SIG-M5 treated with dmso at 0.1 percent for 504 hours (cell line): ENCODE results near the gene OLIG1.

Source experiments
- DNase-seq: peaks from one replicate; lab custom pipeline; 2025; ENCODE audit not compliant: unreplicated experiment; lab: John Stamatoyannopoulos, UW

Gene OLIG1

DNA sequence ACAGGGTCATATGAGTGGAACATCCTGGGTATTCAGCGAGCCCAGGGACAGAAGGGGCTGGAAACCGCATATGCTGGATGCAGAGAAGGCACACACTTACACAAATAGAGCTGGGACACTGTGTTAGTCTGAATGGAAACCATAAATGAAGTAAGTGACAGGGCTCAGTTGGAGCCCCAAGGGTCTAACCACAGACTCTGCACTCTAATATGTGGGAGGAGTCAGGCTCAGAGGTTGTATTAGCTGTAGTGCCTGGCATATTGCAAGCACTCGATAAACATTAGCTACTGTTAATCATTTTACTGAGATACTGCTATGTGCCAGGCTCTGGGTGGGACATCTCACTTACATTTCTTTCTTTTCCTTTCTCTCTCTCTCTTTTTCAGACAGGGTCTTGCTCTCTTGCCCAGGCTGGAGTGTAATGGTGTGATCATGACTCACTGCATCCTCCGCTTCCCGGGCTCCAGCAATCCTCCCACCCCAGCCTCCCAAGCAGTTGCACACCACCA is 6.5 kb upstream of the OLIG1 start:
- DNase-seq: peak; percentile 8

- DNase-seq: no peak
These were observed 5.9 kb upstream of the OLIG1 start for GRCh38 chr21:33063907-33064622.

- DNase-seq: no peak
These were observed 5.1 kb upstream of the OLIG1 start for GRCh38 chr21:33064623-33065390.

DNA sequence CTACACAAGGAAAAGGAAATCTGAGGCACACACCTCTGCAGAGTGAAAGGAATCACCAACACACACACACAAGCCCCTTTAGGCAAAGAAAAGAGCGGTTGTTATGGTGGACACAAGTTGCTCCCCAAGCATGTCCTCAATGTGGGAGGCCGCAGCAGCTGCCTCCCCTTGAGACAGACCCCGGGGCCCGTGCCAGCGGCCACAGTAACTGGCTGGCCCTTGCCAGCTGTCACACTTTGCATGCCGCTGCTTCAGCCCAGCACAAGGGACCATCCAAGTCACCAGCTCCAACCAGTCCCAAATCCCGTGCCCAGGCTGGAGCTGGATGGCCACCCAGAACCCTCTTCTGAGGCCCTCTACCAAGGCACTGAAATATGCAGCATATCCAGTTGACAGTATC is 2.9 kb upstream of the OLIG1 start:
- no peak for DNase-seq

GRCh38 chr21:33067457-33067856 is 2.5 kb upstream of the OLIG1 start:
- DNase-seq: peak; percentile 89

DNA sequence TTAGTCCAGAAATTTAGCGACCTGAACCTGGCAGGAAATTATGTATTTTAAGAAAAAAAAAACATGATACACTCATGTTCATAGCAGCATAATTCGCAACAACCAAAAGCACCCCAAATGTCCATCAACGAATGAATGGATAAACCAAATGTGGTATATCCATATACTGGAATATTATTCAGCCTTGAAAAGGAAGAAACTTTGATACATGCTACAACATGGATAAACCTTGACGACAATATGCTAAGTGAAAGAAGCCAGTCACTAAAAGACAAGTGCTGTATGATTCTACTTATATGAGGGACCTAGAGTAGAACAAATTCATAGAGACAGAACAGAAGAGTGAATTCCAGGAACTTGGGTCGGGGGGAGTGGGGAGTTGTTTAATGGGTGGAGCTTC is 698 bp upstream of the OLIG1 start:
- no peak for DNase-seq

DNA sequence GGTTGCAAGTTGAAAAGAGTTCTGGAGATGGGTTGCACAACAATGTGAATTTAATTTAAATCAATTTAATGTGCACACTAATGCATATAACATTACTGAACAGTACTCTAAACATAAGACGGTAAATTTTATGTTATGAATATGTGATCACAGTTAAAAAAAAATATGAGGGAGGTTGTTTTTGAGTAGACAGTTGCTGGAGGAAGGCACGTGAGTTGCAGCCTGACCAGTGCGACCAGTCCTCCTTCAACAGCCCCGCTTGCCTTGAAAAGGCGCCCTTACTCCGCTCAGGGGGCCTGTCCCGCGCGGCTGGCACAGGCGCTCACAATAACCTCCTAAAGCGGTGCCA is 322 bp upstream of the OLIG1 start:
- DNase-seq: no peak

GRCh38 chr21:33070744-33070997 is 730 bp downstream of the OLIG1 start:
- no peak for DNase-seq

- peak; percentile 16 for DNase-seq
These were observed 1.2 kb downstream of the OLIG1 start for GRCh38 chr21:33070998-33071769.

DNA sequence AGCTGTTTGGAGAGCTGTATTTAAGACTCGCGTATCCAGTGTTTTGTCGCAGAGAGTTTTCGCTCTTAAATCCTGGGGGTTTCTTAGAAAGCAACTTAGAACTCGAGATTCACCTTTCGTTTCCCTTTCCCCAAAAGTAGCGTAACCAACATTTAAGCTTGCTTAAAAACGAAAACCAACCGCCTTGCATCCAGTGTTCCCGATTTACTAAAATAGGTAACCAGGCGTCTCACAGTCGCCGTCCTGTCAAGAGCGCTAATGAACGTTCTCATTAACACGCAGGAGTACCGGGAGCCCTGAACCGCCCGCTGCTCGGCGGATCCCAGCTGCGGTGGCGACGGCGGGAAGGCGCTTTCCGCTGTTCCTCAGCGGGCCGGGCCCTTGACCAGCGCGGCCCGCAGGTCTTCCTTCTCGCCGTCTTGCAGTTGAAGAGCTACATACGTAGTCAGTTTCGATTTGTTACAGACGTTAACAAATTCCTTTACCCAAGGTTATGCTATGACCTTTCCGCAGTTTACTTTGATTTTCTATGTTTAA is 1.9 kb downstream of the OLIG1 start:
- no peak for DNase-seq

- no peak for DNase-seq
These were observed 3.7 kb downstream of the OLIG1 start for GRCh38 chr21:33073636-33074035.

GRCh38 chr21:33075128-33075527 is 5.2 kb downstream of the OLIG1 start:
- no peak for DNase-seq

GRCh38 chr21:33075596-33076195 is 5.8 kb downstream of the OLIG1 start:
- no peak for DNase-seq

DNA sequence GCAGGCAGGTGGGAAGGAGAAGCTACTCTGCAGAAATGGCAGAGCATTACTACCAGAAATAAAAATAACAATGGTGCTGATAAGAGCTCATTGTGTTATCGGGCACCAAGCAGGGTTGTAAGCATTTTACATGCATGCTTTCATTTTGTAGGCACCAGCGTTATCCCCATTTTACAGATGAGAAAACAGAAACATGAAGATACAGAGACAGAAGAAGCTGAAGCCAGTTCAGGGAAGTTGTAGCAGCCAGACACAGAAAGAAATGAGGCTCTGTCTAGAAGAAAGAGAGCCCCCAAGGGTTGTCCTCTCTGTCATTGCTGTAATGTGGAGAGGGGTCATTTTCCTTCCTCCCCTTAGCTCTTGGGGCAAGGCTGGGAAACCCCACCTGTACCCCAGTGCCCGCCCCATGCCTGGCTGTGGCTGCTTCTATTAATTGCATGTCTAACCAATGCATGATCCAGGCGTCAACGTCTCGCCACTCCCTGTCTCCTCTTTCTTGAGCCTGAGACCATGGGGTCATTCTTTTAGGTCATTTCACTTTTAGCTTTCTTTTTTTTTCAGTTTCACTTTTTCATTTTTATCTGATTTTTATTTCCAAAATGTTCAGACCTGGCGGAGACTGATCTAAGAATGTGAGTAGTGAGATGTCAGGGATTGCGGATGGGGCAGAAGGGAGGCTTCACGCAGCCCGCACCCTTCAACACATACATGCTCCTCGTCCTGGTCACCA is 6.8 kb downstream of the OLIG1 start:
- DNase-seq: no peak

- DNase-seq: peak; percentile 85
These were observed 9.1 kb downstream of the OLIG1 start for GRCh38 chr21:33078907-33079582.

DNA sequence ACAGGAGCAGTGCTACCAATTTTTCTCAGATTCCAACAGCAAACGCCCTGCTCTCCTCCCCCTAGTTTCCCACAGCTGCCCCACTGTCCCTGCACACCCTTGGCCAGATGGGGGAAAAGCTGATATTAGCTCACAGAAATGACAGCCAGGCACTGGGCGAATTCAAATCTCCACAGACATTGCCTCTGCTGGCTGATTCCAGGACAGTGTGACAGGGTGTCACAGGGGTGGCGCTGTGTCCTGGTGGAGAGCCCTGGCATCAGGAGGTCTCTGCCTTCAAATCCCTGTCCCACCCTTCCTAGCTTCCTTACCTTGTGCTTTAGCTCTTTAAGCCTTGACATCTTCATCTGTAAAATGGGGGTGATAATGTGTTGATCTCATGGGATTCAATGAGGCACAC is 10.4 kb downstream of the OLIG1 start:
- DNase-seq: no peak

- no peak for DNase-seq
These were observed 10.8 kb downstream of the OLIG1 start for GRCh38 chr21:33080776-33081175.

DNA sequence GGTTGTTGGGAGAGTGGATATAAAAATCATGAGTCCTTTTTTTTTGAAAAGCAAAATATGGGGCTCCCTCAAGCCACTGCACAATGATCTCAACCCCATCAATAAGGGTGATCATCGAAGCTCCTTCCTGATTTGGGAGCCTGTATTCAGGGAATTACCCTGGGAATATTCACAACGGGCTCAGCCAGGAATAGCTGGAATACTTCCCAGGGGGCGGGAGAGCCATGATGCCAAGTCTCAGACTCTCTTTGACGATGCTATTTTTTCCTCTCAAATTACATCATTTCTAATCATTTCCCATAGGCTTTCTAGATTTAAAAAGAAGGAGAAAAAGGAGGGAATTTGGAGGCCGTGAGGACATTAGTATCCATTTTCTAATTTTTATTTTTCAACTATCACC is 18.4 kb downstream of the OLIG1 start:
- DNase-seq: no peak

- DNase-seq: peak; percentile 45
These were observed 19.6 kb downstream of the OLIG1 start for GRCh38 chr21:33089395-33090119.
